Measurements from ENCODE around the gene ITPR3.

ITPR3 gene

DNA sequence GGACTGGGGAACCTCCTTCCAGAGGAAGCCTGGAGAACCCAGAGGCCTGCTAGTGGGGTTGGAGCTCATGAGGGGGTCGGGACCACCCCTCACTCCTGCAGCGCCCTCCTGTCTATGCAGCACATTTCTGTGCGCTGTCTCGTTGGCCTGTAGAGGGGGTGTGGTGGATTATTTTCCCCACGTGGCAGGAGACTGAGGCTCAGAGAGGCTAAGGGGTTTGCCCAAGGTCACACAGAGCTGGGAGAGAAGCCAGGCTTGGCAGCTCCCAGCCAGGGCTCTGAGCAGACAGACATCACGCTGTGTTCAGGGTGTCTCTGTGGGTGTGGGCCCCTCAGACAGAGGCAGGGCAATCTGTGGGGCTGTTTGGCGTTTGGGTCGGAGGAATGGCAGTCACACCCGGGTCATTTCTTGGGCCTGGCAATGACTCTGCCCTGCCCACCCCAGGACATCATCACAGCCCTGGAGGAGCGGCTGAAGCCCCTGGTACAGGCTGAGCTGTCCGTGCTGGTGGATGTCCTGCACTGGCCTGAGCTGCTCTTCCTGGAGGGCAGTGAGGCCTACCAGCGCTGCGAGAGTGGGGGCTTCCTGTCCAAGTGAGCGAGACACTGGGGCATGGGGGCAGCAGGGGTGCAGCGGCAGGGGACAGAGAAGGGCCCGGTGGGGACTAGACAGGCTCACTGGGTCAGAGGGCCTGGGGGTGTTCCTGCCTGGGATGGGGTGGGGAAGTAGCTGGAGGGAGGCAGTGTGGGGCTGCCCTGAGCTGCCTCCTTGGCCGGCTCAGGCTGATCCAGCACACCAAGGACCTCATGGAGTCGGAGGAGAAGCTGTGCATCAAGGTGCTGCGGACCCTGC is 62.7 kb downstream of the ITPR3 start:
- in situ Hi-C loops (cut with HindIII; ENCODE audit: low sequenced_read_pairs): no loop called here

- in situ Hi-C loops (cut with HindIII; ENCODE audit: low sequenced_read_pairs): no loop called here
Measured at GRCh38 chr6:33684428-33684896, 63.3 kb downstream of the ITPR3 start.

DNA sequence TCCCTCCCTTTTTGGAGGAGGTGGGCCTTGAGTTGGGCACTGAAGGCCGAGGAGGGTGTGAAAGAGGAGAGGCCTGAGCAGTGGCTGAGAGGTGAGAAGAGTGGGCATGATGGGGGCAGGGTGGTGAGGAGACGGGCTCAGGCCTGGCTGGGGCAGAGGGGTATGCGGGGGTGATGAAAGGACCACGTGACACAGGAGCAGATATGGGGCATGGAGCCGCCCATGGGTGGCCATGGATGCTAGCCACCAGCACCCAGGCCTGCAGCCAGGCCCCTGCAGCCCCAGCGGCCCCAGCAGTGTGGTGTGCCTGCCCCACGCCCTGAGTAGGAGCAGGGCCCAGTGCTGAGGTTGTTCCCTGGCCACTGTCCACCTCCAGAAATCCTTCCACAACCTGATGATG is 63.9 kb downstream of the ITPR3 start:
- in situ Hi-C loops (cut with HindIII; ENCODE audit: low sequenced_read_pairs): no loop called here

- in situ Hi-C loops (cut with HindIII; ENCODE audit: low sequenced_read_pairs): no loop called here
Measured at GRCh38 chr6:33685411-33686224, 64.5 kb downstream of the ITPR3 start.

DNA sequence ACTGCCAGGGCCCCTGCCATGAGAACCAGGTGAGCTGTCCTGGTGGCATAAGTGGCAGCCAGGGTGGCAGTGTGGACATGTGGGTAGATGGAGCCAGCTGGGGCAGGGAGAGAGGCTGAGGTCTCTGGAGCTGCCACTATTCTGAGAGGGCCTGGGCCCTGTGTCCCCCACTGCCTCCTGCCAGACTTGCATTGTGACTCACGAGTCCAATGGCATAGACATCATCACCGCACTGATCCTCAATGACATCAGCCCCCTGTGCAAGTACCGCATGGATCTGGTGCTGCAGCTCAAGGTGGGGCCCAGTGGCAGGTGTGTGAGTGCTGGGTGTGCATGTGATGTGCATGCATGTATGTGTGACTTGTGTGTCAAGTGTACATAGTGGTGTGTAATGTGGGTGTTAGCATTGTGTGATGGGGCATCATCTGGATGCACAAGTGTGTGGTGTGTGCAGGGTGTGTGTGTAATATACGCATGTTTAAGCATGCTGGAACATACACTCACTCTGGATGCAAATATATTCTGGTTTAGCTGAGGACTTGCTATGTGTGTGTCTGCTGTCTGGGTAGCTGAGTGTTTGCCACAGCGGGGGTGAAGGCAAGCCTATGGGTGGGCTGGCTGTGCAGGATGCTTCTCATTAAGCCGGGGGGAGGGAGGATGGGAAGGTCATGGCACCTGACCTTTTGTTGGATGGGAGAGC is 65.3 kb downstream of the ITPR3 start:
- in situ Hi-C loops (cut with HindIII; ENCODE audit: low sequenced_read_pairs): no loop called here

GRCh38 chr6:33686981-33687975 is 66.2 kb downstream of the ITPR3 start:
- in situ Hi-C loops (cut with HindIII; ENCODE audit: low sequenced_read_pairs): no loop called here

DNA sequence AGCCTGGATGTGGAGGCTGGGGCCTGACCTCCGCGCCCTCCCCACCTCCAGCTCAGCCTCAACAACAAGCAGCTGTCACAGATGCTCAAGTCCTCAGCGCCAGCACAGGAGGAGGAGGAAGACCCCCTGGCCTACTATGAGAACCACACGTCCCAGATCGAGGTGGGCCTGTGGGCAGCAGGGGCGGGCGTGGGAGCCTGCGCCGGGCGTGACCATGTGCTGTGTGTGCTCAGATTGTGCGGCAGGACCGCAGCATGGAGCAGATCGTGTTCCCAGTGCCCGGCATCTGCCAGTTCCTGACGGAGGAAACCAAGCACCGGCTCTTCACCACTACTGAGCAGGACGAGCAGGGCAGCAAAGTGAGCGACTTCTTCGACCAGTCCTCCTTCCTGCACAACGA is 66.9 kb downstream of the ITPR3 start:
- in situ Hi-C loops (cut with HindIII; ENCODE audit: low sequenced_read_pairs): no loop called here

DNA sequence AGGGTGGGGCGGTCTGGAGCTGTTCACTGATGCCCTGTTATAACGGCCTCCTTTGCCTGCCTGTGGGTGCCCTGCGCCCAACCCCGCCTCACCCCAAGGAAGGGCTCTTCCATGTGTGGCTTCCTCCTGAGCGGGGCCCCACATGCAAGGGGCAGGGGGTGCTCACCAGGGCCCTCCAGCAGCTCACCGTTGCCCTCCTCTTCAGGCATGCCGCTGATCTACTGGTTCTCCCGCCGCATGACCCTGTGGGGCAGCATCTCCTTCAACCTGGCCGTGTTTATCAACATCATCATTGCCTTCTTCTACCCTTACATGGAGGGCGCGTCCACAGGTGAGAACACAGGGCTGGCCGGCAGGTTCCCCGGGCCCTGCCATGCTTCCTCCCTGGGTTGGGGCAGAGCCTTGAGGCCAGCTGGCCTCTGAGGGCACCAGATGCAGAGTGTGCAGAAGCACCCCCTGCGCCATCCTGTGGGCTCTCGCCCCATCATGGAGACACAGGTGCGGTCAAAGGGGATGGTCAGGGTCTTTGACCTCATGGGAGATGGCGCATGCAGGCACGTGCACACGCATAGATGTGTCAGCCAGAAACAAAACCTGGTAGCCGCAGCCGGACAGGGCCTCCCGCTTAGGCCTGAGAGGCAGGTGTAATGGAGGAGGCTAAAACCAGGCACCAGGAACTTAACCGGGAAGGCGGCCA is 67.5 kb downstream of the ITPR3 start:
- in situ Hi-C loops (cut with HindIII; ENCODE audit: low sequenced_read_pairs): no loop called here

GRCh38 chr6:33689148-33689494 is 68.0 kb downstream of the ITPR3 start:
- in situ Hi-C loops (cut with HindIII; ENCODE audit: low sequenced_read_pairs): no loop called here

- in situ Hi-C loops (cut with HindIII; ENCODE audit: low sequenced_read_pairs): no loop called here
Measured at GRCh38 chr6:33689879-33690278, 68.8 kb downstream of the ITPR3 start.

DNA sequence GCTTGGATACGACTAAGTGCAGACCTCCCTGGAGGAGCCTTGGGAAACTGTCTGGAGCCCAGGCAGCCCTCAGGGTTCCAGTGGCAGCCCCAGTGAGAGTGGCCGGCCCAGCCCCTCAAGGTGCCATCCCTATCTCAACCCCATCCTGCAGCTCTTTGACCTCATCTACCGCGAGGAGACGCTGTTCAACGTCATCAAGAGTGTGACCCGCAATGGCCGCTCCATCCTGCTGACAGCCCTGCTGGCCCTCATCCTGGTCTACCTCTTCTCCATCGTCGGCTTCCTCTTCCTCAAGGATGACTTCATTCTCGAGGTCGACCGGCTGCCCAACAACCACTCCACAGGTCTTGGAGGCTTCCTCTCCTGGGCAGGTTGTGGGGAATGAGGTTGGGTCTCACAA is 69.6 kb downstream of the ITPR3 start:
- in situ Hi-C loops (cut with HindIII; ENCODE audit: low sequenced_read_pairs): no loop called here

GRCh38 chr6:33691456-33692077 is 70.4 kb downstream of the ITPR3 start:
- in situ Hi-C loops (cut with HindIII; ENCODE audit: low sequenced_read_pairs): no loop called here

- in situ Hi-C loops (cut with HindIII; ENCODE audit: low sequenced_read_pairs): no loop called here
Measured at GRCh38 chr6:33692078-33692759, 71.1 kb downstream of the ITPR3 start.

- in situ Hi-C loops (cut with HindIII; ENCODE audit: low sequenced_read_pairs): no loop called here
Measured at GRCh38 chr6:33692760-33693158, 71.6 kb downstream of the ITPR3 start.

DNA sequence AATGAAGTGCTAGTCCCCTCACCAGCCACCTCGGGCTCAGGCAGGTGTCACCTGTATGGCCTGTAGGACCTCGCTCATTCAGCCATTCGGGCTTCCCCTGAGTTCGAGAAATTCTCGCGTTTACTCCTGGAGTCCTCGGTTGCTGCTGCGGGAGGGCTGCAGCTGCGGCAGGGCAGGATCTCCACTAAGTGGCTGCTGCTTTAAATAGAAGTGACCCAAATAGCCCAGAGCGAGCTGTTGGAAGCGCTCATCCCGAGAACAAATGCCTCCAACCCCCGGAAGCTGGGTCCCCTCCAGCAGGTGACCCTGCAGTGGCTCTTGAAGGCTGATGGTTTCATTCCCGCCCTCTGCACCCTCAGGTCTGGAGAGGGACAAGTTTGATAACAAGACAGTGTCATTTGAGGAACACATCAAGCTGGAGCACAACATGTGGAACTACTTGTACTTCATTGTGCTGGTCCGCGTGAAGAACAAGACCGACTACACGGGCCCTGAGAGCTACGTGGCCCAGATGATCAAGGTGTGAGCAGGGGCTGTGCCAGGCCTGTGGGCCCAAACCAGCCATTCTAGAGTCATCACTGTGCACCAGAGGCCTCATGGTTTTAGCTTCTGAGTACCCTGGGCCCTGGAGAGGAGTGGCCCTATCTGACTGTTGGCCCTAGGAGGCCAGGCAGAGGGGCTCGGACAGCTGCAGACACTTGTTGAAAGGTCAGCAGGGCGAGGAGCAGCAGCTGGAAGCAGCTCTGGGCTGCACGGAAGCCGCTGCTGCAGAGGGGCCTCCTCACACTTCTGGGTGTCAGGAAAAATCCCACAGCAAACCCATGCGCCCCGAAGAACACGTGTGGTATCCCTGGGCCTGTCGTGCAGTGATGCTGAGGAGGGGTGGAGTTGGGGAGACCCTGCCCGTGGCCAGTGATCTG is 72.3 kb downstream of the ITPR3 start:
- in situ Hi-C loops (cut with HindIII; ENCODE audit: low sequenced_read_pairs): no loop called here

DNA sequence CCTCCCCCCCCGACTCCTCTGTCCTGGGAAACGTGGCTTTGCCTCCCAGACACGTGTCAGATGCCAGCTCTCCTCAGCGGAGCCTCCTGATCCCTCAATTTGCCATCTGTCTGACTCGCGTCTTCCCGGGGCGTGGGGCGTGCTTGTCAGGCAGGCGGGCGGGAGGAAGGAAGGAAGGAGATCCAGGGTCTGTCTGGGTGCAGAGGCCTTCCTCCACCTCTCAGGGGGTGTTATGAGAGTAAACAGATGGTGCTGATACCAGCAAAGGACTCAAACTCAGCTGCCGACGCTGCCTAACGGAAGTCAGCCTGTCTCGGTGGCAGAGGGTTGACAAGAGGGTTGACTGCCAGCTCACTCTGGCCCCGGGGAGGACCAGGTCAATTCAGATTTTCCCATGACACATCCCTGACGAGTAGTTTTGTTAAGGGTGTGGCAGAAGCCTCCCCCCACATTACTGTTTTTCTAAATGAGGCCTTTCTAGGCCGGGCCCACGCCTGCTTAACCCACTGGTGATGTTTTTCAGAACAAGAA is 73.3 kb downstream of the ITPR3 start:
- in situ Hi-C loops (cut with HindIII; ENCODE audit: low sequenced_read_pairs): no loop called here

DNA sequence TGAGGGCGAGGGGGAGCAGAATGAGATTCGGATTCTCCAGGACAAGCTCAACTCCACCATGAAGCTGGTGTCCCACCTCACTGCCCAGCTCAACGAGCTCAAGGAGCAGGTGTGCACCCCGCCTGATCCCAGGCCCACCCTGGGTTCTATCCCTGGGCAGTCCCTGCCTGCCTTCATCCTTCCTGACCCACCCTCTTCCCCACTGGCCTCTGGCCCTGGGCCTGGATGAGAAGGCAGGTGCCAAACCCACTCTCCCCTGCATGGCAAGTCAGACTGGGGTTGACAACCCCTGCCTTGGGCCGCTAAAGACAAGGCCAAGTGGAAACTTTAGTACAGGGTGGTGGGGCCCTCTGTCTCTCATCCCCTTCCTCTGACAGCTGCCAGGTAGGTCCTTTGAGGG is 73.9 kb downstream of the ITPR3 start:
- in situ Hi-C loops (cut with HindIII; ENCODE audit: low sequenced_read_pairs): no loop called here
